LNCaP clone FGC (cell line): Measurements from ENCODE around the gene NALCN.

Experiments
- DNase-seq: peaks from one replicate; pipeline ENCODE4 v3.0.0-alpha.2; 2011; ENCODE audit warnings: low read depth
- H3K4me3 ChIP-seq: 2 replicates; pipeline ENCODE4 v1.5.1; 2011; ENCODE audit warnings: mild to moderate bottlenecking, low read depth, low read length, control low read depth
- CTCF ChIP-seq: IDR thresholded peaks from 2 replicates; pipeline ENCODE4 v1.5.1; 2012; ENCODE audit warnings: mild to moderate bottlenecking; ENCODE audit not compliant: control insufficient read depth, insufficient read depth; ENCODE audit errors: extremely low read depth

NALCN gene

GRCh38 chr13:101116826-101117225 lies 299.5 kb downstream of the NALCN start:
- no peak for TF ChIP-seq CTCF
- no peak for DNase-seq
- H3K4me3 ChIP-seq: no peak overlapping the region

DNA sequence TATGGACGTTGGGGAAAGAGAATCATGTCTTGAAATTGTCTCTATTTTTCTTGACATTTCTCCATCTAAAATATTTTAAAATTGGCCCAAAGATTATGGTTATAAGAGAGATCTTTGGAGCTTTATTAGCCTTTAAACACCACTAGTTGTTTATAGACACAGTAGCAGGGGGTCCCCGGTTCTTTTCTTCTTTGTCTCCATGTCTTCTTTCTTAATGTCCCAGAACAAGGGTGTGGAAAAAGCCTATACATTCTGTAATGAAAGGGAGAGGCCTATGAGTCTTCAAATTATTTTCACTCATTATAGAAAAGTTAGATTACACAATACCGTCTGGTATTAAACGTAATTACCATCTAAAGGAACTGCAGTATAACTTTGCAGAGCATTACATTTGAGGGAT lies 300.0 kb downstream of the NALCN start:
- TF ChIP-seq CTCF: no peak
- no peak overlapping the region for H3K4me3 ChIP-seq
- DNase-seq: no peak

DNA sequence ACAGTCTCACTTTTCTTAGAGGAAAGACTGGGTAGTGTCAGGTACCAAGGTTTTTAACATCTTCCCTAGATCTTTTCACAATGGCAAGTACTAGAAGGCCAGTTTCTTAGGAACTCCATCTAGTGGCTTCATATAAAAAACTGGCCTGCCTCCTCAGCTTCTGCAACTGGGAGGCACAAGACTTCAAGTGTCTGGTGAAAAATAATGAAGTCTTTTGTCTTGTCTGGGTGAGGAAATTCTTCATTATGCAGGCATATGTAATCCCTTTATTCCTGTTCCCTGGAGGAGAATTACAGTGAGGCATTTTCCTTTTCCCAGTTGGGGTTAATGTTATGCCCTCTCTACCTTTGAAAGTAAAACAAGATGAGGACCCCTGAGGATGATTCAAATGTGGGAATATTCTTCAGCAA lies 300.5 kb downstream of the NALCN start:
- H3K4me3 ChIP-seq: no peak overlapping the region
- no peak for DNase-seq
- TF ChIP-seq CTCF: 0 out of 2 replicates have a peak, but pooled peaks have one; percentile 19

GRCh38 chr13:101111894-101112293 lies 304.4 kb downstream of the NALCN start:
- no peak for TF ChIP-seq CTCF
- H3K4me3 ChIP-seq: no peak overlapping the region
- no peak for DNase-seq

DNA sequence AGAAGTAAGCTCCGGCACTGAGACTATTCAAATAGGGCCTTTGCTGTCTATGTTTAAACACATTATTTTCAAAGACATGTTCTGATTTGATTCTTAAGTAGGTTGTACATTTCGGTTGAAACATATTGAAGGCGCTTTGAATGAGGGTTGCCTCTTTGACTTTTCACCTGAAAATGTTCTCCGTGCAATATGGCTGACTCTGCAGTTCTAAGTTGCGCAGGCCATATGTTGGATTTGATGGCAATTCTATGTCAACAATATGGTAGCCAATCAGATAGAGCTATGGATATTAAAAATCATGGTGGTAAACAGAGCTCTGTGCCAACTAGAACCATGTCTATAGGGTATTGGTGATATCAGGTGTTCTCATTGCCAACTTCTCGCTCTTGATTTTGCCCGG lies 307.3 kb downstream of the NALCN start:
- no peak for TF ChIP-seq CTCF
- DNase-seq: no peak
- H3K4me3 ChIP-seq: no peak overlapping the region

- no peak overlapping the region for H3K4me3 ChIP-seq
- TF ChIP-seq CTCF: no peak
- no peak for DNase-seq
These were observed 317.4 kb downstream of the NALCN start for GRCh38 chr13:101098873-101099272.

- H3K4me3 ChIP-seq: no peak overlapping the region
- TF ChIP-seq CTCF: no peak
- no peak for DNase-seq
These were observed 323.3 kb downstream of the NALCN start for GRCh38 chr13:101092985-101093384.
